Ovary (tissue), 9 donors: ENCODE measurements around the gene EXOC3L1. TPM values are rescaled to one million over a fixed set of nuclear protein-coding genes. Genes with fewer than 3 reads are reported as not detected.

Experiments
- DNase-seq, 5 donors: peaks; one replicate each; pipeline ENCODE4 v3.0.0-alpha.2; 2019 to 2020
- H3K27ac ChIP-seq, 2 donors: fragments of 200-600 bp; one replicate each; pipeline versions ENCODE4 v1.5.1 to v1.8.0; 2019 to 2022
- H3K27me3 ChIP-seq: fragments of 200-600 bp; one replicate; pipeline ENCODE4 v1.8.0; 2022
- H3K36me3 ChIP-seq: fragments of 200-600 bp; sonication (generic); one replicate; pipeline ENCODE4 v1.5.1; 2019
- H3K4me1 ChIP-seq: one replicate; pipeline ENCODE4 v1.8.1; 2013; ENCODE audit warnings: mild to moderate bottlenecking, moderate library complexity; ENCODE audit not compliant: insufficient read depth
- H3K4me3 ChIP-seq: fragments of 200-600 bp; sonication (generic); one replicate; pipeline ENCODE4 v1.5.1; 2017
- H3K9me3 ChIP-seq, 2 donors: fragments of 200-600 bp in 1 of 2; sonication (generic) in 1 of 2; one replicate each; pipeline versions ENCODE4 v1.5.1 to v1.8.1; 2013 to 2019; ENCODE audit warnings: mild to moderate bottlenecking in 1 of 2, moderate library complexity in 1 of 2
- CTCF ChIP-seq, 3 donors: fragments of 450-650 bp in 2 of 3; fragments of 200-600 bp in 1 of 3; IDR thresholded peaks; one replicate each; pipeline versions ENCODE4 v1.5.1 to v1.8.0; 2016 to 2022; ENCODE audit warnings: antibody characterized with exemption in 3 of 3, mild to moderate bottlenecking in 1 of 3
- EP300 ChIP-seq: sonication (generic); formaldehyde crosslinking; IDR thresholded peaks from one replicate; pipeline ENCODE4 v1.6.1; 2017; ENCODE audit warnings: antibody characterized with exemption
- POLR2A ChIP-seq: fragments of 450-650 bp; IDR thresholded peaks from one replicate; pipeline ENCODE4 v1.6.1; 2017; ENCODE audit warnings: antibody characterized with exemption, mild to moderate bottlenecking, moderate library complexity
- WGBS, 3 donors: extraction: QIAGEN DNeasy Blood & Tissue Kit in 1 of 3; methylation state at CpG; one replicate each; pipeline versions ENCODE4 v1.1.5 to v1.1.7; 2013 to 2017; 5-methylcytosine and 5-hydroxymethylcytosine counted together
- intact Hi-C, 4 donors: fragments of 100-400 bp; cut with DNase I; formaldehyde crosslinking; loops; one replicate each; pipeline versions ENCODE4 v1.11.0 to v1.15.1; 2022 to 2023
- polyA plus RNA-seq, 2 donors: library from polyadenylated mRNA; stranded (reverse); fragments of 200-250 nt in 1 of 2; fragments of 350-450 nt in 1 of 2; fragmentation: Illumina TruSeq in 1 of 2; extraction: RNeasy Lipid Tissue Mini Kit (QIAGEN cat#74804) in 1 of 2; gene quantifications; one replicate each; pipeline ENCODE4 v1.2.3, GENCODE V29; 2013 to 2014
- total RNA-seq, 7 donors: library from RNA; depleted of rRNA in 2 of 7; stranded (reverse); fragments of >200 nt in 2 of 7; fragmentation: NEBNext Ultra II Directional in 3 of 7; extraction: Animal tissue kit (Norgen Biotek cat#: 25700) in 3 of 7; gene quantifications; one replicate each; pipeline versions ENCODE4 v1.1.0 to v1.2.4, GENCODE V29; 2016 to 2023
- donor health status: DM: no; HTN: no; CAD: no; lungs with moderate emphysema.
- donor health status: DM: no; HTN: no; CAD: no.
- donor health status: Bipolar disorder and iron deficiency.
- donor health status: DM: yes; HTN: yes; CAD: no.
- donor health status: DM: no; HTN: no; CAD: no.
- donor health status: DM: yes; HTN: yes; CAD: no.

Gene EXOC3L1
- total and polyA plus RNA-seq, 9 donors = 0.32 to 33.0 (median 12.2) TPM

- Histone ChIP-seq H3K27me3 (no peaks in the 10 kb centered on the region), H3K27ac (no peak overlapping the region), H3K36me3 (no peaks in the 10 kb centered on the region), H3K9me3 (no peaks in the 10 kb centered on the region), H3K4me3 (no peak overlapping the region), H3K4me1 (peaks cover 10% of the 10 kb centered on the region)
- intact Hi-C loops = no loop called here
- TF ChIP-seq EP300 (no peak), CTCF (IDR thresholded peaks at IDR 0.05) (no peak), POLR2A (no peak)
- WGBS, 3 donors = 83 to 87% (median 86%) methylated on average over 23 of the region's 23 CpGs
- DNase-seq = no peak
These were observed 13.1 kb upstream of the EXOC3L1 start for GRCh38 chr16:67202956-67203493.

- intact Hi-C loops = no loop called here
- DNase-seq = no peak
- Histone ChIP-seq H3K27ac (no peak overlapping the region), H3K4me3 (no peak overlapping the region), H3K9me3 (no peaks in the 10 kb centered on the region), H3K36me3 (no peaks in the 10 kb centered on the region), H3K27me3 (no peaks in the 10 kb centered on the region), H3K4me1 (peaks cover 6% of the 10 kb centered on the region)
- TF ChIP-seq EP300 (no peak), CTCF (IDR thresholded peaks at IDR 0.05) (no peak), POLR2A (no peak)
- 86 to 93% (median 88%) methylated on average over 12 of the region's 12 CpGs for WGBS, 3 donors
These were observed 12.5 kb upstream of the EXOC3L1 start for GRCh38 chr16:67202426-67202825.

GRCh38 chr16:67201411-67202345, 11.7 kb upstream of the EXOC3L1 start:
- H3K4me1 ChIP-seq = peaks cover 1% of the 10 kb centered on the region
- H3K36me3 ChIP-seq = no peaks in the 10 kb centered on the region
- H3K27ac ChIP-seq = no peak overlapping the region
- WGBS, 3 donors = 89 to 92% (median 91%) methylated on average over 39 to 40 of the region's 40 CpGs
- H3K4me3 ChIP-seq = no peak overlapping the region
- no peak for DNase-seq
- no peaks in the 10 kb centered on the region for H3K9me3 ChIP-seq
- intact Hi-C loops = no loop called here
- TF ChIP-seq CTCF (IDR thresholded peaks at IDR 0.05) (no peak), POLR2A (no peak), EP300 (no peak)
- no peaks in the 10 kb centered on the region for H3K27me3 ChIP-seq

- H3K36me3 ChIP-seq = no peaks in the 10 kb centered on the region
- no peak overlapping the region for H3K27ac ChIP-seq
- intact Hi-C loops = no loop called here
- DNase-seq = no peak
- H3K4me3 ChIP-seq = no peak overlapping the region
- peaks cover 1% of the 10 kb centered on the region for H3K4me1 ChIP-seq
- H3K27me3 ChIP-seq = no peaks in the 10 kb centered on the region
- no peaks in the 10 kb centered on the region for H3K9me3 ChIP-seq
- no peak for TF ChIP-seq POLR2A
- no peak for TF ChIP-seq EP300
- no peak for TF ChIP-seq CTCF (IDR thresholded peaks at IDR 0.05)
- 85 to 89% (median 88%) methylated on average over 8 of the region's 8 CpGs for whole genome bisulfite sequencing, 3 donors
These were observed 10.6 kb upstream of the EXOC3L1 start for GRCh38 chr16:67200491-67200890.
